ENCODE data around the gene EXOC4.

GRCh38 chr7:133586253-133586652, 333.4 kb downstream of the EXOC4 start:
- no peak for TF ChIP-seq POLR2A (IDR thresholded peaks at IDR 0.05)
- TF ChIP-seq, protein P1, sequence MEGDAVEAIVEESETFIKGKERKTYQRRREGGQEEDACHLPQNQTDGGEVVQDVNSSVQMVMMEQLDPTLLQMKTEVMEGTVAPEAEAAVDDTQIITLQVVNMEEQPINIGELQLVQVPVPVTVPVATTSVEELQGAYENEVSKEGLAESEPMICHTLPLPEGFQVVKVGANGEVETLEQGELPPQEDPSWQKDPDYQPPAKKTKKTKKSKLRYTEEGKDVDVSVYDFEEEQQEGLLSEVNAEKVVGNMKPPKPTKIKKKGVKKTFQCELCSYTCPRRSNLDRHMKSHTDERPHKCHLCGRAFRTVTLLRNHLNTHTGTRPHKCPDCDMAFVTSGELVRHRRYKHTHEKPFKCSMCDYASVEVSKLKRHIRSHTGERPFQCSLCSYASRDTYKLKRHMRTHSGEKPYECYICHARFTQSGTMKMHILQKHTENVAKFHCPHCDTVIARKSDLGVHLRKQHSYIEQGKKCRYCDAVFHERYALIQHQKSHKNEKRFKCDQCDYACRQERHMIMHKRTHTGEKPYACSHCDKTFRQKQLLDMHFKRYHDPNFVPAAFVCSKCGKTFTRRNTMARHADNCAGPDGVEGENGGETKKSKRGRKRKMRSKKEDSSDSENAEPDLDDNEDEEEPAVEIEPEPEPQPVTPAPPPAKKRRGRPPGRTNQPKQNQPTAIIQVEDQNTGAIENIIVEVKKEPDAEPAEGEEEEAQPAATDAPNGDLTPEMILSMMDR (IDR thresholded peaks at IDR 0.05), result no peak
